ENCODE data around the gene CCDC187. TPM values are rescaled to one million over a fixed set of nuclear protein-coding genes. Genes with fewer than 3 reads are reported as not detected.
A peak's percentile ranks its signal among the peaks of the same experiment; 100 is the strongest.

The CCDC187 gene
- total RNA-seq, 2 donors from 2014 or later, result 0.30 to 0.48 TPM

- Histone ChIP-seq H3K4me3 (no peak overlapping the region), H3K4me1 (peaks cover 7% of the 10 kb centered on the region), H3K36me3 (no peaks in the 10 kb centered on the region), H3K27me3 (no peaks in the 10 kb centered on the region), H3K27ac (no peak overlapping the region), H3K9me3 (no peaks in the 10 kb centered on the region), H3K9ac (ENCODE audit: low read depth in 2 of 2, low read length in 2 of 2) (no peak overlapping the region)
- intact Hi-C loops (cut with DNase I), result no loop called here
- DNase-seq, result no peak
- TF ChIP-seq CTCF (IDR thresholded peaks at IDR 0.05), result no peak
These were observed 10.1 kb upstream of the CCDC187 start for GRCh38 chr9:136314056-136314416.

GRCh38 chr9:136313111-136314055 lies 9.5 kb upstream of the CCDC187 start:
- intact Hi-C loops (cut with DNase I), result no loop called here
- no peak for TF ChIP-seq CTCF (IDR thresholded peaks at IDR 0.05)
- no peaks in the 10 kb centered on the region for H3K27me3 ChIP-seq
- H3K4me3 ChIP-seq, result no peak overlapping the region
- peaks cover 7% of the 10 kb centered on the region for H3K4me1 ChIP-seq
- no peak overlapping the region for H3K9ac ChIP-seq (ENCODE audit: low read depth in 2 of 2, low read length in 2 of 2)
- no peak for DNase-seq
- H3K9me3 ChIP-seq, result no peaks in the 10 kb centered on the region
- no peak overlapping the region for H3K27ac ChIP-seq
- no peaks in the 10 kb centered on the region for H3K36me3 ChIP-seq

- Histone ChIP-seq H3K9ac (ENCODE audit: low read depth in 2 of 2, low read length in 2 of 2) (no peak overlapping the region), H3K9me3 (no peaks in the 10 kb centered on the region), H3K27me3 (no peaks in the 10 kb centered on the region), H3K4me3 (no peak overlapping the region), H3K27ac (no peak overlapping the region), H3K4me1 (peaks cover 7% of the 10 kb centered on the region), H3K36me3 (no peaks in the 10 kb centered on the region)
- no peak for DNase-seq
- intact Hi-C loops (cut with DNase I), result no loop called here
- peak; percentile 34 for TF ChIP-seq CTCF (IDR thresholded peaks at IDR 0.05)
These were observed 8.5 kb upstream of the CCDC187 start for GRCh38 chr9:136312436-136312835.

- no peak overlapping the region for H3K9ac ChIP-seq (ENCODE audit: low read depth in 2 of 2, low read length in 2 of 2)
- no peak overlapping the region for H3K4me3 ChIP-seq
- DNase-seq, result no peak
- no peaks in the 10 kb centered on the region for H3K9me3 ChIP-seq
- intact Hi-C loops (cut with DNase I), result no loop called here
- no peaks in the 10 kb centered on the region for H3K27me3 ChIP-seq
- TF ChIP-seq CTCF (IDR thresholded peaks at IDR 0.05), result no peak
- no peaks in the 10 kb centered on the region for H3K36me3 ChIP-seq
- peaks cover 7% of the 10 kb centered on the region for H3K4me1 ChIP-seq
- no peak overlapping the region for H3K27ac ChIP-seq
These were observed 8.1 kb upstream of the CCDC187 start for GRCh38 chr9:136312009-136312375.

GRCh38 chr9:136311051-136312008 lies 7.4 kb upstream of the CCDC187 start:
- Histone ChIP-seq H3K4me3 (no peak overlapping the region), H3K4me1 (peaks cover 7% of the 10 kb centered on the region), H3K27me3 (no peaks in the 10 kb centered on the region), H3K27ac (no peak overlapping the region), H3K9ac (ENCODE audit: low read depth in 2 of 2, low read length in 2 of 2) (peak overlapping the region in 1 of 2 donors; percentile 24), H3K9me3 (no peaks in the 10 kb centered on the region), H3K36me3 (no peaks in the 10 kb centered on the region)
- TF ChIP-seq CTCF (IDR thresholded peaks at IDR 0.05), result no peak
- intact Hi-C loops (cut with DNase I), result no loop called here
- DNase-seq, result peak; percentile 69

Measured in colonic mucosa (tissue), 4 donors.